HFF-Myc (cell line): Measurements from ENCODE around the gene KCNAB1.
"Not testable (repeated sequence)": the region's sequence is repeated elsewhere in the genome, so short reads cannot be mapped to it uniquely, and the experiment has no call there.

ENCODE experiments used
- DNase-seq: peaks from one replicate; pipeline ENCODE4 v3.0.0-alpha.2; 2011; ENCODE audit warnings: low read depth; ENCODE audit errors: extremely low read depth
- H3K4me3 ChIP-seq: replicated peaks from 2 replicates; pipeline ENCODE4 v1.5.1; 2011; ENCODE audit warnings: low read depth, mild to moderate bottlenecking, control low read depth, low read length
- CTCF ChIP-seq: IDR thresholded peaks from 2 replicates; pipeline ENCODE4 v1.5.1; 2012; ENCODE audit warnings: mild to moderate bottlenecking, low read depth, low read length, control low read depth; ENCODE audit errors: missing control alignments

The KCNAB1 gene

GRCh38 chr3:156260331-156260730, 140.0 kb downstream of the KCNAB1 start:
- no peak for DNase-seq
- no peak overlapping the region for H3K4me3 ChIP-seq
- no peak for TF ChIP-seq CTCF

GRCh38 chr3:156264771-156265170, 144.4 kb downstream of the KCNAB1 start:
- no peak overlapping the region for H3K4me3 ChIP-seq
- no peak for TF ChIP-seq CTCF
- peak; percentile 12 for DNase-seq

- TF ChIP-seq CTCF: no peak
- no peak for DNase-seq
- H3K4me3 ChIP-seq: no peak overlapping the region
These were observed 151.1 kb downstream of the KCNAB1 start for GRCh38 chr3:156271508-156271907.

GRCh38 chr3:156271995-156272719, 151.8 kb downstream of the KCNAB1 start:
- TF ChIP-seq CTCF: no peak

GRCh38 chr3:156273111-156273694, 152.8 kb downstream of the KCNAB1 start:
- no peak for TF ChIP-seq CTCF

More at GRCh38 chr3:156271995-156272719, 151.8 kb downstream of the KCNAB1 start:
- H3K4me3 ChIP-seq: no peak overlapping the region
- no peak for DNase-seq

GRCh38 chr3:156274791-156275190, 154.4 kb downstream of the KCNAB1 start:
- DNase-seq: no peak
- H3K4me3 ChIP-seq: no peak overlapping the region
- no peak for TF ChIP-seq CTCF

More at GRCh38 chr3:156273111-156273694, 152.8 kb downstream of the KCNAB1 start:
- no peak for DNase-seq
- H3K4me3 ChIP-seq: no peak overlapping the region

- not testable (repeated sequence) for H3K4me3 ChIP-seq, DNase-seq
These were observed 164.3 kb downstream of the KCNAB1 start for GRCh38 chr3:156284637-156285036.
